ENCODE data around the gene CACNA1H.
"Not testable (repeated sequence)": the region's sequence is repeated elsewhere in the genome, so short reads cannot be mapped to it uniquely, and the experiment has no call there.

The CACNA1H gene

DNA sequence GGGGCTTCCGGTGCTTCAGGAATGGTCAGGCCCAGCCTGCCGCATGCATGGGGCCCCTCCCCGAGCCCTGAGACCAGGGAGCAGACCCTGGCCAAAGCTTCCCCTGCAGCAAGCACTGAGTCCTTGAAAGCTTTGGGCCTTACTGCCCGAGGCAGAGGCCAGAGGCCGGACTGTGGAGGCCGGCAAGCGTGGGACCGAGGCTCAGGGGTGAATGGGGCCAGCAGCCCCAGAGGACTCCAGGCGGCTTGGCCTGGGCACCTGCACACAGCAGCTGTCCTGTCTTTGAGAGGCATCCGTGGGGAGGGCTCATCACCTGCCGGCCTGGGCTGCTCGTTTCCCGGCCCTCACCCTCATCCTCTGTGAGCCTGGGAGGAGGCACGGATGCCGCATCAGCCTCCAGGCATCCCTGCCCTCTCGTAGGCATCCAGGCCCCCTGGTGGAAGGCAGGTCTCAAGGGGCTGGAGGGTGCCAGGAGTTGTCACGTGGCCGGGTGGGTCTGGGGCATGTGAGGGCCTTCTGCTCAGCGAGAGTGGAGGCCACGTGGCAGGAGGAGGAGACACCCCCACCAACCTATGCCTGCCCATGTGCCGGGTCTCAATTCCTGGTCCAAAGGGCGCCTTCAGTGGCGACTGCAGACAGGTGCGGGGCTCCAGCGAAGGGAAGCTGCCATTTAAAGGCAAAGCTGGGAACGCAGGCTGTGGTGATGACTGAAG lies 31.4 kb downstream of the CACNA1H start:
- no peak for DNase-seq (ENCODE audit: low read depth)
- H3K4me3 ChIP-seq (ENCODE audit: low read length): no peak overlapping the region
- TF ChIP-seq, protein P1, sequence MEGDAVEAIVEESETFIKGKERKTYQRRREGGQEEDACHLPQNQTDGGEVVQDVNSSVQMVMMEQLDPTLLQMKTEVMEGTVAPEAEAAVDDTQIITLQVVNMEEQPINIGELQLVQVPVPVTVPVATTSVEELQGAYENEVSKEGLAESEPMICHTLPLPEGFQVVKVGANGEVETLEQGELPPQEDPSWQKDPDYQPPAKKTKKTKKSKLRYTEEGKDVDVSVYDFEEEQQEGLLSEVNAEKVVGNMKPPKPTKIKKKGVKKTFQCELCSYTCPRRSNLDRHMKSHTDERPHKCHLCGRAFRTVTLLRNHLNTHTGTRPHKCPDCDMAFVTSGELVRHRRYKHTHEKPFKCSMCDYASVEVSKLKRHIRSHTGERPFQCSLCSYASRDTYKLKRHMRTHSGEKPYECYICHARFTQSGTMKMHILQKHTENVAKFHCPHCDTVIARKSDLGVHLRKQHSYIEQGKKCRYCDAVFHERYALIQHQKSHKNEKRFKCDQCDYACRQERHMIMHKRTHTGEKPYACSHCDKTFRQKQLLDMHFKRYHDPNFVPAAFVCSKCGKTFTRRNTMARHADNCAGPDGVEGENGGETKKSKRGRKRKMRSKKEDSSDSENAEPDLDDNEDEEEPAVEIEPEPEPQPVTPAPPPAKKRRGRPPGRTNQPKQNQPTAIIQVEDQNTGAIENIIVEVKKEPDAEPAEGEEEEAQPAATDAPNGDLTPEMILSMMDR (conservative IDR thresholded peaks at IDR 0.05; ENCODE audit: low read depth, low read length): peak; percentile 43

DNA sequence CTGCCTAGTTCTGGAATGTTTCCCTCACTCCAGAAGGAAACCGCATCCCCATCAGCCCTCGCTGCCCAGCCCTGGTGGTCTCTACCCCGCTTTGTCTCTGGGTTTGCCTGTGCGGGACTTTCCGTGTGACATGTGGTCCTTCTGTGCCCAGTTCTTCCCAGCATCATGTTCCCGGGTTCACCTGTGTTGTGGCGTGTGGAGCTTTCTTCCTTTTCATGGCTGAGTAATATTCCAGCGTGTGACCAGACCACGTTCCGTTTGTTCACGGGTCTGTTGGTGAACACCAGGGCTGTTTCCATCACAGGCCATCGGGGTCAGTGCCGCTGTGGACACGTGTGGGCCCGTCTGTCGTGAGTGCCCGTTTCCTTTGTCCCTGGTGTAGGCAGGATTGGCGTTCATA lies 32.1 kb downstream of the CACNA1H start:
- TF ChIP-seq, protein P1 (conservative IDR thresholded peaks at IDR 0.05; ENCODE audit: low read depth, low read length): no peak
- DNase-seq (ENCODE audit: low read depth): no peak
- H3K4me3 ChIP-seq (ENCODE audit: low read length): no peak overlapping the region

DNA sequence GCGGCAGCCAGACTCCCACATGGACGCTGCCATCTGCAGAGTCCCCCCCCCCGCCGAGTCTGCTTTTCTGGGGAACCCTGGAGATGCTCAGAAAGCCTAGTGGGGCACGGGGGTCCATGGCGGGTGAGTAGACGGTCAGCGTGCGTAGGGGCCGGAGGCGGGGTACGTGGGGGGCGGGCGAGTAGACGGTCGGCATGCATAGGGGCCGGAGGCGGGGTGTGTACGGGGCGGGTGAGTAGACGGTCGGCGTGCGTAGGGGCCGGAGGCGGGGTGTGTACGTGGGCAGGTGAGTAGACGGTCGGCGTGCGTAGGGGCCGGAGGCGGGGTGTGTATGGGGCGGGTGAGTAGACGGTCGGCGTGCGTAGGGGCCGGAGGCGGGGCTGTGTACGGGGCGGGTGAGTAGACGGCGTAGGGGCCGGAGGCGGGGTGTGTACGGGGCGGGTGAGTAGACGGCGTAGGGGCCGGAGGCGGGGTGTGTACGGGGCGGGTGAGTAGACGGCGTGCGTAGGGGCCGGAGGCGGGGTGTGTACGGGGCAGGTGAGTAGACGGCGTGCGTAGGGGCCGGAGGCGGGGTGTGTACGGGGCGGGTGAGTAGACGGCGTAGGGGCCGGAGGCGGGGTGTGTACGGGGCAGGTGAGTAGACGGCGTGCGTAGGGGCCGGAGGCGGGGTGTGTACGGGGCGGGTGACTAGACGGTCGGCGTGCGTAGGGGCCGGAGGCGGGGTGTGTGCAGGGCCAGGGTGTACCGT lies 32.7 kb downstream of the CACNA1H start:
- DNase-seq (ENCODE audit: low read depth): not testable (repeated sequence)

DNA sequence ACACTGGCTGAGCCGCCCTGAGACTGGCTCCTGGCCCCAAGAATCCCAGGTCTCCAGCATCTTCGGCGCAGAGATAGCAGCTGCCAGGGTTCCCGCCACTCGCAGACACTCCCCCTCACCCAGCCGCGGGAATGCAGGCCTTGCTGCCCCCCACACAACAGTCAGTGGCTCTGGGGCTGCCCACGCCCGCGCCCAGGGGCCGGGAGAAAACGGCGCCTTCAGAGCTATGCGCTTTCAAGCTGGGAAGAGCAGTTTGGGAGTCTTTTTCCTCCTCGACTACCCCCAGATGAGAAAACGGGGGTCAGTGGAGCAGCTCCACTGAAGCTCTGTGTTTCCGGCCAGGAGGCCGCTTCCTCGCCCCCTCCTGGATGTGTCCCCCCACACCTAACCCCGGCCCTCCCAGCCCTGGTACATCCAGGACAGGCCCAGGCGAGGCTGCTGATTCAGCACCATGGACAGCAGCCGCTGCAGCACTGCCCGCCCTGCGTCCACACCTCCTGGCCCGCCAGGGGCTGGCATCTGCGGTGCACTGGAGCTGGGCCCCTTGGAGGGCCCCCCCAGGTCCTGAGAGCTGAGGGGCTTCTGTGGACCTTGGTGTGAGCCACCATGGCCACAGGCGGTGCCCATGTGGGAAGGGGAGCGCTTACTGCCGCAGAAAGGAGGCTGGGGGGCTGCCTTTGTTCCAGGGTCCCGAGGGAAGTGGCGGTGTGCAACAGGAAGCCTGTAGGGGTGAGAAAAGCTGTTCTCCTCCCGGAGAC lies 35.7 kb downstream of the CACNA1H start:
- DNase-seq (ENCODE audit: low read depth): no peak
- H3K4me3 ChIP-seq (ENCODE audit: low read length): no peak overlapping the region
- TF ChIP-seq, protein P1 (conservative IDR thresholded peaks at IDR 0.05; ENCODE audit: low read depth, low read length): no peak

More for the DNA sequence above, 32.7 kb downstream of the CACNA1H start:
- not testable (repeated sequence) for H3K4me3 ChIP-seq (ENCODE audit: low read length)

DNA sequence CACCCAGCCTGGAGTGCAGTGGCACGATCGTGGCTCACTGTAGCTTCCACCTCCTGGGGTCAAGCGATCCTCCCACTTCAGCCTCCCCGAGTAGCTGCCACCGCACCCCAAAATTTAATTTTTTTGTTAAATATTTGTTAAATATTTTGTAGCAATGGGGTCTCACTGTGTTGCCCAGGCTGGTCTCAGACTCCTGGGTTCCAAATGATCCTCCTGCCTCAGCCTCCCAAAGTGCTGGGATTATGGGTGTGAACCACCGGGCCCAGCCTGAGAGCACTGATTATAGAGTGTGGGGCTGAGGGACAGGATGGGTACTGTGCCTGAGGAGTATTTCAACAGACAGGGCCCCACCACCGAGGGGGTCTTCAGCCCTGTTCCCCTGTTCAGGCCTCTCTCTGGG lies 36.5 kb downstream of the CACNA1H start:
- no peak for DNase-seq (ENCODE audit: low read depth)
- TF ChIP-seq, protein P1 (conservative IDR thresholded peaks at IDR 0.05; ENCODE audit: low read depth, low read length): no peak

DNA sequence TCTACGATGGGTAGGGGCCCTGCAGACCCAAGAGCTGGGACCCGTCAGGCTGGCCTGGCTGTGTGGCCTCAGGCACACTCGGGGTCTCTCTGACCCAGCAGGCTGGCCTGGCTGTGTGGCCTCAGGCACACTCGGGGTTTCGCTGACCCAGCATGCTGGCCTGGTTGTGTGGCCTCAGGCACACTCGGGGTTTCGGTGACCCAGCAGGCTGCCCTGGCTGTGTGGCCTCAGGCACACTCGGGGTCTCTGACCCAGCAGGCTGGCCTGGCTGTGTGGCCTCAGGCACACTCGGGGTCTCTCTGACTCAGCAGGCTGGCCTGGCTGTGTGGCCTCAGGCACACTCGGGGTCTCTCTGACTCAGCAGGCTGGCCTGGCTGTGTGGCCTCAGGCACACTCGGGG lies 37.9 kb downstream of the CACNA1H start:
- H3K4me3 ChIP-seq (ENCODE audit: low read length); DNase-seq (ENCODE audit: low read depth): not testable (repeated sequence)

More for the DNA sequence above, 36.5 kb downstream of the CACNA1H start:
- no peak overlapping the region for H3K4me3 ChIP-seq (ENCODE audit: low read length)

DNA sequence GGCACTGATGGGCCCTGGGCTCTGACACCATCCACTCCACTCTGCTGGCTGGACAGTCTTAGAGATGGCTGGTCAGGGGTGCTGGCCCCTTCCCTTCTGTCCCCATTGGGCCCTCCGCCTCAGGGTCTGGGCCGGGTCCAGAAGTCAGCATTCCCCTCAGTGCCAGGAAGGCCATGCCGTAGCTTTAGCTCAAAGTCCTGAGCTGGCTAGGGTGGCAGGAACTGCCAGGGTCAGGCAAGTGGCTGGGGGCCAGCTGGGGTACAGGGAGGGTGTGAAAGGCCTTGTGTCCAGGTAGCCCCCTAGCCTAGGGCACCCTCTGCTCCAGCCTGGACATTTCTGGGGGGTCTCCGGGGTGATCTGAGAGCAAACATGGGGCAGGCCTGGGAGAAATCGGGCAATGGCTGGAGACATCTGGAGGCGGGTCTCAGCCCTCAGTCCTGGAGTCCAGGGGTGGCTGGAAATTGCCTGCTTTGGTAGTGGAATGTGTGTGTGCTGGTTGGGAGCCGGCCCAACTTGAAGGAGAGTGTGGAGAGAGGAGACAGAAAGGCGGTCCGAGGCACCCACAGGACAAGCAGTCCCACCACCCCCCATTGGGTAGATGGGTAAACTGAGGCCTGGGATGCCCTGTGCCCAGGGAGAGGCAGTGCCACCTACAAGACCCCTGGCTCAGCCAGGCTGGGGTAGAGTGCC lies 39.6 kb downstream of the CACNA1H start:
- no peak for DNase-seq (ENCODE audit: low read depth)

More for the DNA sequence above, 39.6 kb downstream of the CACNA1H start:
- H3K4me3 ChIP-seq (ENCODE audit: low read length): no peak overlapping the region
- TF ChIP-seq, protein P1 (conservative IDR thresholded peaks at IDR 0.05; ENCODE audit: low read depth, low read length): no peak
